ENCODE measurements around the gene KRTAP20-3. TPM values are rescaled to one million over a fixed set of nuclear protein-coding genes. Genes with fewer than 3 reads are reported as not detected.

The KRTAP20-3 gene
- not detected in 2 replicates for total RNA-seq

GRCh38 chr21:30642564-30642963, at the start of gene KRTAP20-3:
Gene KRTAP20-3, plus strand, starts transcription at chr21:30642864.
- no peaks in the 10 kb centered on the region for H3K27me3 Mint-ChIP-seq (ENCODE audit: insufficient read depth)
- intact Hi-C loops (cut with micrococcal nuclease) = no loop called here
- H3K27ac Mint-ChIP-seq = no peak within 1 kb of the TSS
- H3K4me3 Mint-ChIP-seq = no peak within 1 kb of the TSS
- H3K36me3 Mint-ChIP-seq (ENCODE audit: low read depth) = no peaks in the 10 kb centered on the region
- no peak for DNase-seq (ENCODE audit: low spot score)
- H3K4me1 Mint-ChIP-seq (ENCODE audit: low read depth) = no peaks in the 10 kb centered on the region
- H3K9me3 Mint-ChIP-seq = no peaks in the 10 kb centered on the region

GRCh38 chr21:30598802-30599201, 43.9 kb upstream of the KRTAP20-3 start, which contains the start of gene KRTAP6-2:
Gene KRTAP6-2, minus strand, starts transcription at chr21:30598902. Its CDS starts 28 bp downstream, at chr21:30598874.
- H3K9me3 Mint-ChIP-seq = peaks cover 5% of the 10 kb centered on the region
- no peaks in the 10 kb centered on the region for H3K36me3 Mint-ChIP-seq (ENCODE audit: low read depth)
- H3K27me3 Mint-ChIP-seq (ENCODE audit: insufficient read depth) = no peaks in the 10 kb centered on the region
- H3K27ac Mint-ChIP-seq = no peak within 1 kb of the TSS
- intact Hi-C loops (cut with micrococcal nuclease) = no loop called here
- no peak for DNase-seq (ENCODE audit: low spot score)
- H3K4me3 Mint-ChIP-seq = no peak within 1 kb of the TSS
- no peaks in the 10 kb centered on the region for H3K4me1 Mint-ChIP-seq (ENCODE audit: low read depth)

GRCh38 chr21:30600787-30601186, 41.9 kb upstream of the KRTAP20-3 start, which contains the start of gene KRTAP22-1:
Gene KRTAP22-1, plus strand, starts transcription at chr21:30601087.
- DNase-seq (ENCODE audit: low spot score) = no peak
- no peaks in the 10 kb centered on the region for H3K4me1 Mint-ChIP-seq (ENCODE audit: low read depth)
- H3K27ac Mint-ChIP-seq = no peak within 1 kb of the TSS
- H3K27me3 Mint-ChIP-seq (ENCODE audit: insufficient read depth) = no peaks in the 10 kb centered on the region
- intact Hi-C loops (cut with micrococcal nuclease) = no loop called here
- H3K4me3 Mint-ChIP-seq = no peak within 1 kb of the TSS
- no peaks in the 10 kb centered on the region for H3K36me3 Mint-ChIP-seq (ENCODE audit: low read depth)
- H3K9me3 Mint-ChIP-seq = peaks cover 5% of the 10 kb centered on the region

- Mint-ChIP-seq H3K27ac (no peak overlapping the region), H3K4me1 (ENCODE audit: low read depth) (no peaks in the 10 kb centered on the region), H3K4me3 (no peak overlapping the region), H3K27me3 (ENCODE audit: insufficient read depth) (no peaks in the 10 kb centered on the region), H3K9me3 (peaks cover 8% of the 10 kb centered on the region), H3K36me3 (ENCODE audit: low read depth) (no peaks in the 10 kb centered on the region)
- DNase-seq (ENCODE audit: low spot score) = no peak
- intact Hi-C loops (cut with micrococcal nuclease) = no loop called here
Measured at GRCh38 chr21:30605968-30606367, 36.7 kb upstream of the KRTAP20-3 start.

- intact Hi-C loops (cut with micrococcal nuclease) = no loop called here
- peaks cover 3% of the 10 kb centered on the region for H3K9me3 Mint-ChIP-seq
- H3K4me3 Mint-ChIP-seq = no peak overlapping the region
- H3K27me3 Mint-ChIP-seq (ENCODE audit: insufficient read depth) = no peaks in the 10 kb centered on the region
- no peaks in the 10 kb centered on the region for H3K36me3 Mint-ChIP-seq (ENCODE audit: low read depth)
- no peaks in the 10 kb centered on the region for H3K4me1 Mint-ChIP-seq (ENCODE audit: low read depth)
- no peak overlapping the region for H3K27ac Mint-ChIP-seq
- no peak for DNase-seq (ENCODE audit: low spot score)
Measured at GRCh38 chr21:30612132-30612531, 30.5 kb upstream of the KRTAP20-3 start.

GRCh38 chr21:30613836-30614235, 28.8 kb upstream of the KRTAP20-3 start, which contains the start of gene KRTAP6-1:
Gene KRTAP6-1, minus strand, starts transcription at chr21:30613930. Its CDS starts 26 bp downstream, at chr21:30613904.
- H3K27ac Mint-ChIP-seq = no peak within 1 kb of the TSS
- H3K4me1 Mint-ChIP-seq (ENCODE audit: low read depth) = no peaks in the 10 kb centered on the region
- no peak within 1 kb of the TSS for H3K4me3 Mint-ChIP-seq
- DNase-seq (ENCODE audit: low spot score) = no peak
- H3K36me3 Mint-ChIP-seq (ENCODE audit: low read depth) = no peaks in the 10 kb centered on the region
- no peaks in the 10 kb centered on the region for H3K27me3 Mint-ChIP-seq (ENCODE audit: insufficient read depth)
- intact Hi-C loops (cut with micrococcal nuclease) = no loop called here
- H3K9me3 Mint-ChIP-seq = peaks cover under 1% of the 10 kb centered on the region

GRCh38 chr21:30615199-30615598, 27.5 kb upstream of the KRTAP20-3 start:
- intact Hi-C loops (cut with micrococcal nuclease) = no loop called here
- Mint-ChIP-seq H3K9me3 (no peaks in the 10 kb centered on the region), H3K4me3 (no peak overlapping the region), H3K27me3 (ENCODE audit: insufficient read depth) (no peaks in the 10 kb centered on the region), H3K36me3 (ENCODE audit: low read depth) (no peaks in the 10 kb centered on the region), H3K4me1 (ENCODE audit: low read depth) (no peaks in the 10 kb centered on the region), H3K27ac (no peak overlapping the region)
- no peak for DNase-seq (ENCODE audit: low spot score)

- Mint-ChIP-seq H3K36me3 (ENCODE audit: low read depth) (no peaks in the 10 kb centered on the region), H3K4me3 (no peak within 1 kb of the TSS), H3K27me3 (ENCODE audit: insufficient read depth) (no peaks in the 10 kb centered on the region), H3K9me3 (no peaks in the 10 kb centered on the region), H3K27ac (peak within 1 kb of the TSS; percentile 29), H3K4me1 (ENCODE audit: low read depth) (no peaks in the 10 kb centered on the region)
- intact Hi-C loops (cut with micrococcal nuclease) = no loop called here
- no peak for DNase-seq (ENCODE audit: low spot score)
Measured at GRCh38 chr21:30616125-30616524, 26.5 kb upstream of the KRTAP20-3 start, which contains the start of gene KRTAP20-1. Gene KRTAP20-1, plus strand, starts transcription at chr21:30616425. Its CDS starts 30 bp downstream, at chr21:30616455.

- intact Hi-C loops (cut with micrococcal nuclease) = no loop called here
- H3K36me3 Mint-ChIP-seq (ENCODE audit: low read depth) = no peaks in the 10 kb centered on the region
- no peaks in the 10 kb centered on the region for H3K9me3 Mint-ChIP-seq
- no peak overlapping the region for H3K27ac Mint-ChIP-seq
- DNase-seq (ENCODE audit: low spot score) = no peak
- H3K4me3 Mint-ChIP-seq = no peak overlapping the region
- no peaks in the 10 kb centered on the region for H3K27me3 Mint-ChIP-seq (ENCODE audit: insufficient read depth)
- H3K4me1 Mint-ChIP-seq (ENCODE audit: low read depth) = no peaks in the 10 kb centered on the region
Measured at GRCh38 chr21:30620080-30620479, 22.6 kb upstream of the KRTAP20-3 start.

GRCh38 chr21:30620522-30620921, 22.1 kb upstream of the KRTAP20-3 start, which contains the start of gene KRTAP20-4:
Gene KRTAP20-4, plus strand, starts transcription at chr21:30620627.
- H3K4me3 Mint-ChIP-seq = no peak within 1 kb of the TSS
- no peaks in the 10 kb centered on the region for H3K4me1 Mint-ChIP-seq (ENCODE audit: low read depth)
- no peaks in the 10 kb centered on the region for H3K9me3 Mint-ChIP-seq
- DNase-seq (ENCODE audit: low spot score) = no peak
- intact Hi-C loops (cut with micrococcal nuclease) = no loop called here
- H3K36me3 Mint-ChIP-seq (ENCODE audit: low read depth) = no peaks in the 10 kb centered on the region
- no peak within 1 kb of the TSS for H3K27ac Mint-ChIP-seq
- no peaks in the 10 kb centered on the region for H3K27me3 Mint-ChIP-seq (ENCODE audit: insufficient read depth)

- Mint-ChIP-seq H3K27ac (no peak overlapping the region), H3K4me1 (ENCODE audit: low read depth) (no peaks in the 10 kb centered on the region), H3K36me3 (ENCODE audit: low read depth) (no peaks in the 10 kb centered on the region), H3K9me3 (peaks cover 5% of the 10 kb centered on the region), H3K4me3 (no peak overlapping the region), H3K27me3 (ENCODE audit: insufficient read depth) (no peaks in the 10 kb centered on the region)
- DNase-seq (ENCODE audit: low spot score) = no peak
- intact Hi-C loops (cut with micrococcal nuclease) = no loop called here
Measured at GRCh38 chr21:30623362-30623761, 19.3 kb upstream of the KRTAP20-3 start.

GRCh38 chr21:30625449-30626165, 17.1 kb upstream of the KRTAP20-3 start:
- H3K27ac Mint-ChIP-seq = no peak overlapping the region

GRCh38 chr21:30628109-30628508, 14.6 kb upstream of the KRTAP20-3 start:
- H3K4me3 Mint-ChIP-seq = no peak overlapping the region
- no peak for DNase-seq (ENCODE audit: low spot score)
- intact Hi-C loops (cut with micrococcal nuclease) = no loop called here
- H3K4me1 Mint-ChIP-seq (ENCODE audit: low read depth) = no peaks in the 10 kb centered on the region
- H3K36me3 Mint-ChIP-seq (ENCODE audit: low read depth) = no peaks in the 10 kb centered on the region
- H3K27me3 Mint-ChIP-seq (ENCODE audit: insufficient read depth) = no peaks in the 10 kb centered on the region
- no peak overlapping the region for H3K27ac Mint-ChIP-seq
- H3K9me3 Mint-ChIP-seq = peaks cover 5% of the 10 kb centered on the region

More at GRCh38 chr21:30625449-30626165, 17.1 kb upstream of the KRTAP20-3 start:
- intact Hi-C loops (cut with micrococcal nuclease) = no loop called here
- no peaks in the 10 kb centered on the region for H3K27me3 Mint-ChIP-seq (ENCODE audit: insufficient read depth)
- no peaks in the 10 kb centered on the region for H3K36me3 Mint-ChIP-seq (ENCODE audit: low read depth)
- no peak for DNase-seq (ENCODE audit: low spot score)
- H3K4me3 Mint-ChIP-seq = no peak overlapping the region
- no peaks in the 10 kb centered on the region for H3K4me1 Mint-ChIP-seq (ENCODE audit: low read depth)
- peaks cover 5% of the 10 kb centered on the region for H3K9me3 Mint-ChIP-seq

Data from activated T-helper 1 cell treated with anti-CD3 and anti-CD28 coated beads, Interleukin-12 subunit alpha, Interleukin-12 subunit beta, Interleukin-2, Interleukin-4 antibody, amounts not matched to agents 30 ng/mL and 10 ng/mL and 1 ng/mL, durations not matched to agents 14 hours and 24 hours and 36 hours (primary cell).